Activated T-cell treated with anti-CD3 and anti-CD28 coated beads, Interleukin-2, amount 50 U/mL, for 1 hour (primary cell): ENCODE data around the gene TMEM245.

Experiments used
- DNase-seq: peaks from one replicate; pipeline ENCODE4 v3.0.0-alpha.2; 2020

The TMEM245 gene

GRCh38 chr9:109020581-109021511 is 98.9 kb downstream of the TMEM245 start:
- DNase-seq, result no peak

- DNase-seq, result no peak
Observed at GRCh38 chr9:109020113-109020512, 99.6 kb downstream of the TMEM245 start.

DNA sequence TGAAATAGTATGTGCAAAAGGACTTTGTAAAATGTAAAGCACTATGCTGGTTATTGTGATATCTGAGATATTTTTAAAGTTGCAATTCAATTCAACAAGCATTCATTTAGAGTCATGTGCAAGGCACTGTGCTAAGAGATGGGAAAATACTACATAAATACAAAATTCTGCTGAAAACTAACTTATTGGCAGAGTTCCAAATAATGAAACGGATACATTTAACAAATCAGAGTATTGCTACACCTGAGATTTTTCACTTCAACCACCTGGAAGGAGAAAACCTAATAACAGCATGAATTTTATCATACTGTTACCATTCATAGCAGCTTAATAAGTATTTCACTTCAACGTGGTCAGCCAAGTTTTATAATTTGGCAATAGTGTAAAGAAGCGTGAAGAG is 100.3 kb downstream of the TMEM245 start:
- DNase-seq, result no peak

DNA sequence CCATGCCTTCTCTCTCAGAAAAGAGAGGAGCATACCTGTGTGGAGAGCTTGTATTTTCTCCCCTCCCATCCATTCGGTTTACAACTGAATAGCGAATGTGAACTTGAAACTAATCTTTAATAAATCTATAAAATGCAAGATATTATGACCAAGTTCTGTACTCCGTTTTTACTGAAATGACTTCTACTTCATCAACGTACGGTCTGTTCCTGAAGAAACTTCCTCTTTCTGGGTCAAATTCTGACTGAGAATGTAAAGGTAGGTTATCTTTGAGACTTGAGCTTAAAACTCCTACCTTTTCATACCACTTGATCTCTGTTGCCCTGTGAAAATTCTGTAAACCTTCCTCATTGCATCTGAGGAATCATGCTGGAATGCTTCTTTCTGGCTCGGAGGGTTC is 102.3 kb downstream of the TMEM245 start:
- no peak for DNase-seq

- DNase-seq, result no peak
Observed at GRCh38 chr9:109017061-109017460, 102.7 kb downstream of the TMEM245 start.

DNA sequence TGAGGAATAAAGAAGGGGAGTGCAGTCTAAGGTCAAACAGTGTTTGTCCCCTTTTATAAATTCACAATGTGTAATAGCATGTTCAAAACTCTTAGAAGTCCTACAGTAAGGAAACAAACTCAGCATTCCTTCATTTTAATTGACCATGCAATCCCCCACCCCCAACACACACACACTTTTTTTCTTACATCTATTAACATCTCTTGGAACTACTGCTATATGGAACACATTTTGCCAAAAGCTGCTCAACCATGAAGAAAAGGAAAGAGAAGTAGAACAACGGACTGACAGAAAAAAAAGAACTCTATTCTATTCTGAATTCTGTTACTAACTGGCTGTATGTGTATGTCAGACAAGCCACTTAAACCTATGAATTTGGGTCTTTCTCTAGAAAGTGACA is 103.6 kb downstream of the TMEM245 start:
- no peak for DNase-seq

DNA sequence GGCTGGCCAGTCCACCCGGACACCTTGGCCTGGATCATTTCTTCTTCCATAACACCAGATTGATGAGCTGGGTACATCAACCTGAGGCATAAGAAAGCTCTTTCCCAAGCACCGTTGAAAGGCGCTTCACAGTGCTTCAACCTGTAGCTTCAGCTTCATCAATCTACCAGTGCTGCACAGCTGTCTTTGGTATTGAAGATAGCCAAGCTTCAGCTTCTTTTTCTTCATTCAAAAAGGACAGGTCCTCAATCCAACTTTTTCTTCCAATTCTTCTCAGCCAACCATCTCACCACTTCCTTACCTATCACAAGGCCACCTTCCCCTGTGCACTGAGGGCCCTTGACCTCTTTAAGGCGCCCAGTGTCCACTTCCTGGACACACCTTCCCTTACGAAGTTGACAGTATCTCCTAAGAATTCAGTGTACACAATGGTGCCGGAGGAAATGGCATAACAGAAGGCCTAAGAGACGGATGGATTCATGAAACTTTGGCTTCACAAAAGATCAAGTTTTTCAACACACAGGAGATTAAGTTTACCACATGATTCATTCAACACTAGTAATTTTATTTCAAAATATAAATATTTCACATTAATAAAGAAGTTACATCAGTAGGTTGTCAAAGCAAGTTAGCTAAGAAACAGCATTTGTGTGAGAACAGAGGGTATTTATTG is 105.0 kb downstream of the TMEM245 start:
- no peak for DNase-seq

- no peak for DNase-seq
Observed at GRCh38 chr9:109013679-109014607, 105.8 kb downstream of the TMEM245 start.

DNA sequence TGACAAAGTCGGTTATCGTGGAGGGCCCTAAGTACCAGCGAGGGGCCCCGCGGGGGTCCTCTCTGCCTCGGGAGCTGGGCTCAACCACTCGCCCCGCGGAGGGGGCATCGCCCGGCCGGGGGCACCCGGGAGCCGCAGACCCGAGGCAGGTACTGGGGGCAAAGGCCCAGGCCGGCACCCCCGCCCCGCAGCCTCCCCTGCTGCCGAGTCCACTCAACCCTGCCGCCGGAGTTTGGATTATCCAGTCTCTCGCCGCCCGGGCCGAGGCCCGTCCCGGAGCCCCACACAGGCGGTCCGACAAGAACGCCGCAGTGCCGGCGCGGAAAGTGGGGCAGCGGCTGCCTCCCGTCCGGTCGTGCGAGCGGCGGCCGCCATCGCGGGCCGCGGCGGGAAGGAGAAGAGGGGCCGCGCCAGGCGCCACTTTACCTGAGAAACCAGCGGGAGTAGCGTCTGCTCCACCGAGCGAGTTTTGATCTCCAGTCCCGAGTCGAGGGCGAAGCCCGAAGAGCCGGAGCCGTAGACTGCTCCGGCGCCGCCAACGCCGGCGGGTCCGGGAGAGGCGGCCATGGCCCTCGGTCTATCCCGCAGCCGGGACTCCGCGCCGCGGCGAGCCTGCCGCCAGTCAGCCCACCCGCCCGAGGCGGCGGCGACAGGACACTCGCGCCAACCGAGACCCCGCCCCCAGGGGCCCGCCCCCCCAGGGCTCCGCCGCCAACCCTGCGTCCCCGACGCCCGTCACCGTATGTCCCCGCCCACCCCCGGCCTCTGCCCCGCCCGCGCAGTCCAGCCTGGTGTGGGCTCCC is 106.7 kb downstream of the TMEM245 start, which contains the start of gene CTNNAL1:
CTNNAL1 (minus strand) TSS at position 624 of the 803 bp plus-strand sequence; CDS start at position 567, 57 bp downstream.
- peak; percentile 89 for DNase-seq

- DNase-seq, result peak; percentile 61
Observed at GRCh38 chr9:109012009-109012875, 107.5 kb downstream of the TMEM245 start.

DNA sequence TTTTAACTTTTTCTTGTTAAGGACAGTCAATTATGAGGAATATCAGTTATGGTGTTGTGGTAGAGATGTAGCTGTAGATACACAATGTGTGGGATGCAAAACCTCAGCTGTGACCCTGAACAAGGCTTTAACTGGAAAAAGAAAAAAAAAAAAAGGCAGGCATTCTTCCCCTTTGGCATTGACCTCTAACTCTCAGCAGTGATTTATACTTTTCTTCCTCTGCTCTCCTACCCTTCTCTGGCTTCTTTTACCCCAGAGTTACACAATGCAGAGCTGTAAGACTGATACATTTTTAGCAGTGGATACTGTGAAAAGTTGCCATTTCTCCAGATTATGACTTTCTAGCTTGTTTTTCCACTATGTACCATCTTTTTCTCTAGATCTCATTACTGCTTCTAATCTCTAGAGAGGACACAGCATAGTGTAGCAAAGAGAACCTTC is 108.5 kb downstream of the TMEM245 start:
- DNase-seq, result no peak

DNA sequence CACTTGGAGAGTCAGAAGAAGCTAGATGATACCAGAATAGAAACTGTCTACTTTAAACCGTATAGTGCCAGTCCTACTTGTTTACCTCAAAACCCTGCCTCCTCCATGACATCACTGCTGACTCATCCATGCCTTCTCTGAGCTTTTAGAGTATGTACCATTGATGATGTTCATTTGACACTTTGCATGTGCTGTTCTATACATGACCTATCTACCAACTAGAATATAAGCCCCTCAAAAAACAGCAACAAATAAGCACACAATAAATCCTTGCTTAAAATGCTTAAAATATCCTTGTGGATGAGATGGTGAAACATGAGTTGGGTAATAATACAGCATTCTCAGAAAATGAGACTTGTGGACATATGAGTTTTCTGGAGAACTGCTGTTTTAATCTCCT is 109.0 kb downstream of the TMEM245 start:
- peak; percentile 23 for DNase-seq

DNA sequence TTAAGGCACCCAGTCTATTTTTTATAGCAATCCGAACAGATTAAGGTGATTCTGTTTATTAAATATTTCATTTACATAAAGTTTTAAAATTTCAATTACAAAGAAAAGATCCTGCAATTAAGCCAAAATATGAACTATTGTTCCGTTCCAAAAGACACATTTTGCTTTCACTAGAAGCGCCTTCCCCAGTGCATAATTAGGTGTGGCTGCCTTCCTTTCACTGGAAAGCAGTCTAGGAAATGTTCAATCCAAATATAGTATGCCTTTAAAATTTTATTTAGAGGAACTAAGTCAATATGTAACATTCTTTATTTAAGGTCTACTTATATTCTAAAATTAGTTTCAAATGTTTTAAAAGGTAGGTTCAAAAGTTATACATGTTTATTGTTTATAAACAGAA is 114.1 kb downstream of the TMEM245 start:
- DNase-seq, result no peak

- no peak for DNase-seq
Observed at GRCh38 chr9:109003116-109003515, 116.6 kb downstream of the TMEM245 start.

DNA sequence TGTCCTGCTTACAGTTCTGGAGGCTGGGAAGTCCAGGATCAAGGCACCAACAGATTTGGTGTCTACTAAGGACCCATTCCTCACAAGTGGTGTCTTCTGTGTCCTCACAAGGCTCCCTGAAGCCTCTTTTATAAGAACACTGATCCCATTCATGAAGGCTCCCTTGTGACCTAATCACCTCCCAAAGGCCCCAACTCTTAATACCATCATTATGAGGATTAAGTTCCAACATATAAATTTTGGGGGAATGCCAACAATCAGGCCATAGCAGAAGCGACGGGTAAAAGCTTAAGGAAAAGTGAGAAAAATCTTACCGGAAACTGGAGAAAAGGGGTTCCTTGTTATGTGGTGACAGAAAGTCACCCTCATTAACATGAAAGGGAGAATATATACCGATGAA is 117.6 kb downstream of the TMEM245 start:
- DNase-seq, result no peak

DNA sequence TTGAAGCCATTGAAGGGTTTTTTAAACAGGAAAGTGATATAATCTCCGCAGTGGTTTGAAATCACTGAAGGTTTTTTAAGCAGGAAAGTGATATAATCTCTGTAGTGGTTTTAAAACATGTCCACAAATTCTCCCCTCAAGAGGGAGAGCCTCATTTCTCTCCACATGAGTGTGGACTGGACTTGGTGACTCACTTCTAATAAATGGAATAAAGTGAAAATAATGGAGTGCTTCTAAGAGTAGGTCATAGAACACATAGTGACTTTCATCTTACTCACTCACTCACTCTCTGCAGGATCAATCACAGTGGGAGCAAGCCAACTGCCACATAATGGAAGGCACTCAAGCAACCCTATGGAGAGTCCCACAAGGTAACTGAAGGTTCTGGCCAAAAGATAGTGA is 118.5 kb downstream of the TMEM245 start:
- no peak for DNase-seq

DNA sequence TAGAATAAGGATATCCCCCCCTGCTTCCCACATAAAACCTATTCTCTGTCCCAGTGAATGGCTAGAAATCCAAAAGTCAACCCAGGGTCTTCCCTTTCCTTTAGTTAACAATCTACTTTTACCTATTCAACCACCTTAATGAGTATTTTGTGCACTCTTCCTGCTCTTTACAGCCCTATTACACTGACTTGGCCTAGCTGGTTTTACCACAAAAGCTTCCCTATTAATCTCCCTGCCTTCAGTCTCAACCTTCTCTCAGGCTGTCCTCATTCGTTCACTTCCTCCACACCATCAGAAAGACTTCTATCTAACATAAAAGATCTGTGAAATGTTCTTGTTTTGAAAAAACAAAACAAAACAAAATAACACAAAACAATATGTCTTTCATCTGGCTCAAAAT is 122.6 kb downstream of the TMEM245 start:
- no peak for DNase-seq

- DNase-seq, result no peak
Observed at GRCh38 chr9:108996643-108997042, 123.1 kb downstream of the TMEM245 start.

DNA sequence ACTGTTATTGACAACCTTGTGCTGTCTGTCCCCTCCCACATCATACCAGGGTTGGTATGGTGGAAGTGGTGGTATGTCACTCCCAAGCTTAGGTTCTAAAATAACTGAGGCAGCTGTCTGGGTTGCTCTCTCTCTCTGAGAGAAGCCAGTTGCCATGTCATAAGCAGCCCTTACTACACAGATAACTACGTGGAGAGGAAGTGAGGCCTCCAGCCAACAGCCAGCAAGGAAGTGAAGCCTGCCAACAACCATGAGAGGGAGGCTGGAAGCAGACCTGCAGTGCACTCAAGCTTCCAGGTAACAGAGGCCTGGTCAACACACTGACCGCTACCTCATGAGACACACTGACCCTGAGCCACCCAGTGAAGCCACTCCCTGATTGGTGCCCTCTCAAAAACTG is 125.1 kb downstream of the TMEM245 start:
- no peak for DNase-seq

DNA sequence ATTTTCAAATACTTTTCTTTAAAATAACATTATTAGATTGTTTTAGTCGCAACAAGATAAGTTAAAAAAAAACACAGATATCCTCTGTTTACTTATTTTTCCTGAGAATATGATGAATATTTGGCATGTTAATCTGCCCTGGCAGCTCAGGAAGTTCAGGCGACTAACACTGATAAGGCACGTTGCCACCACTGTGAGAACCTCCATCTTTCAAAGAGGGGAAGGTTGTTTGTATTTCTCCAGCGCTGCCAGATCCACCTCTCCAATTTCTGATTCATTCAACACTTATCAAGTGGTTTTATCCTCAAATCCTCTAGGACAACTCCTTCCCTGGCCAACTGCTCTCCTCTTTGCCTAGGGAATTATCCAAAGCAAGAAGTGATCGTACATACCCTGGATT is 128.3 kb downstream of the TMEM245 start:
- DNase-seq, result no peak

GRCh38 chr9:108983885-108984284 is 135.9 kb downstream of the TMEM245 start:
- DNase-seq, result no peak
